ENCODE results near the gene WDR17.

WDR17 gene

GRCh38 chr4:176099314-176099713 is 33.7 kb downstream of the WDR17 start:
- DNase-seq (ENCODE audit: low read depth in 2 of 2): no peak

- no peak for DNase-seq (ENCODE audit: low read depth in 2 of 2)
These were observed 36.9 kb downstream of the WDR17 start for GRCh38 chr4:176102414-176103063.

- no peak for DNase-seq (ENCODE audit: low read depth in 2 of 2)
These were observed 42.1 kb downstream of the WDR17 start for GRCh38 chr4:176107695-176108094.

- DNase-seq (ENCODE audit: low read depth in 2 of 2): no peak
These were observed 58.2 kb downstream of the WDR17 start for GRCh38 chr4:176123710-176124407.

GRCh38 chr4:176125063-176125462 is 59.4 kb downstream of the WDR17 start:
- no peak for DNase-seq (ENCODE audit: low read depth in 2 of 2)

- no peak for DNase-seq (ENCODE audit: low read depth in 2 of 2)
These were observed 69.0 kb downstream of the WDR17 start for GRCh38 chr4:176134670-176135069.

- no peak for DNase-seq (ENCODE audit: low read depth in 2 of 2)
These were observed 72.0 kb downstream of the WDR17 start for GRCh38 chr4:176137631-176138030.

- DNase-seq (ENCODE audit: low read depth in 2 of 2): no peak
These were observed 73.9 kb downstream of the WDR17 start for GRCh38 chr4:176139518-176139917.

- no peak for DNase-seq (ENCODE audit: low read depth in 2 of 2)
These were observed 76.6 kb downstream of the WDR17 start for GRCh38 chr4:176142253-176142652.

- no peak for DNase-seq (ENCODE audit: low read depth in 2 of 2)
These were observed 84.2 kb downstream of the WDR17 start for GRCh38 chr4:176149680-176150355.

GRCh38 chr4:176150356-176150682 is 84.7 kb downstream of the WDR17 start:
- DNase-seq (ENCODE audit: low read depth in 2 of 2): no peak

- DNase-seq (ENCODE audit: low read depth in 2 of 2): no peak
These were observed 85.1 kb downstream of the WDR17 start for GRCh38 chr4:176150704-176151103.

- DNase-seq (ENCODE audit: low read depth in 2 of 2): no peak
These were observed 87.5 kb downstream of the WDR17 start for GRCh38 chr4:176153124-176153523.

GRCh38 chr4:176156656-176157055 is 91.0 kb downstream of the WDR17 start:
- no peak for DNase-seq (ENCODE audit: low read depth in 2 of 2)

- no peak for DNase-seq (ENCODE audit: low read depth in 2 of 2)
These were observed 97.4 kb downstream of the WDR17 start for GRCh38 chr4:176163041-176163440.

- no peak for DNase-seq (ENCODE audit: low read depth in 2 of 2)
These were observed 119.4 kb downstream of the WDR17 start for GRCh38 chr4:176185051-176185450.

- DNase-seq (ENCODE audit: low read depth in 2 of 2): no peak
These were observed 120.4 kb downstream of the WDR17 start for GRCh38 chr4:176186067-176186466.

- no peak for DNase-seq (ENCODE audit: low read depth in 2 of 2)
These were observed 121.2 kb downstream of the WDR17 start for GRCh38 chr4:176186671-176187395.

GRCh38 chr4:176187624-176188023 is 122.0 kb downstream of the WDR17 start:
- no peak for DNase-seq (ENCODE audit: low read depth in 2 of 2)

GRCh38 chr4:176188654-176189053 is 123.0 kb downstream of the WDR17 start:
- DNase-seq (ENCODE audit: low read depth in 2 of 2): no peak

GRCh38 chr4:176189891-176190795 is 124.5 kb downstream of the WDR17 start:
- DNase-seq (ENCODE audit: low read depth in 2 of 2): no peak
